Muscle of leg (tissue), 11 donors: ENCODE data around the gene CBFA2T3. TPM values are rescaled to one million over a fixed set of nuclear protein-coding genes. Genes with fewer than 3 reads are reported as not detected.
A peak's percentile ranks its signal among the peaks of the same experiment; 100 is the strongest.

Experiments
- DNase-seq: peaks from one replicate; pipeline ENCODE4 v3.0.0; 2013
- H3K27ac ChIP-seq: one replicate; pipeline ENCODE4 v1.5.1; 2013; ENCODE audit warnings: mild to moderate bottlenecking, low read length, control low read depth
- H3K27me3 ChIP-seq: one replicate; pipeline ENCODE4 v1.6.1; 2013; ENCODE audit warnings: low read length; ENCODE audit not compliant: control insufficient read depth, insufficient read depth
- H3K36me3 ChIP-seq: one replicate; pipeline ENCODE4 v1.6.1; 2013; ENCODE audit warnings: low read length; ENCODE audit not compliant: control insufficient read depth, insufficient read depth
- H3K4me1 ChIP-seq: one replicate; pipeline ENCODE4 v1.6.1; 2013; ENCODE audit warnings: low read length; ENCODE audit not compliant: control insufficient read depth, insufficient read depth
- H3K4me3 ChIP-seq: one replicate; pipeline ENCODE4 v1.5.1; 2013; ENCODE audit warnings: low read length, control low read depth
- H3K9me3 ChIP-seq: replicated peaks from 2 replicates; pipeline ENCODE4 v1.6.1; 2013; ENCODE audit warnings: low read depth, low read length; ENCODE audit not compliant: control insufficient read depth
- WGBS: methylation state at CpG from one replicate; pipeline ENCODE4 v1.1.5; 2013; ENCODE audit warnings: missing lambda C conversion rate; ENCODE audit not compliant: insufficient coverage; 5-methylcytosine and 5-hydroxymethylcytosine counted together
- polyA plus RNA-seq, 8 donors: library from polyadenylated mRNA; unstranded; fragments of 120-200 nt; gene quantifications; one replicate each; pipeline versions ENCODE4 v1.2.1 to v1.2.3, GENCODE V29; 2013; ENCODE audit warnings: inconsistent platforms in 1 of 8, low replicate concordance in 1 of 8; ENCODE audit not compliant: insufficient read length in 8 of 8, insufficient read depth in 1 of 8
- total RNA-seq: library from RNA; stranded (reverse); fragments of 120-200 nt; gene quantifications from one replicate; pipeline ENCODE4 v1.2.4, GENCODE V29; 2013

Gene CBFA2T3
- total and polyA plus RNA-seq, 9 donors, result 3.8 to 23.0 (median 17.8) TPM

GRCh38 chr16:88906020-88906419, 71.0 kb downstream of the CBFA2T3 start:
- WGBS, result 78% methylated on average over 16 of the region's 16 CpGs
- Histone ChIP-seq H3K4me3 (no peak overlapping the region), H3K36me3 (peaks cover 7% of the 10 kb centered on the region), H3K4me1 (peaks cover 64% of the 10 kb centered on the region), H3K27ac (no peak overlapping the region), H3K9me3 (no peaks in the 10 kb centered on the region), H3K27me3 (no peaks in the 10 kb centered on the region)
- no peak for DNase-seq

GRCh38 chr16:88905563-88905962, 71.4 kb downstream of the CBFA2T3 start:
- no peak overlapping the region for H3K4me3 ChIP-seq
- H3K27ac ChIP-seq, result no peak overlapping the region
- H3K27me3 ChIP-seq, result no peaks in the 10 kb centered on the region
- H3K4me1 ChIP-seq, result peaks cover 63% of the 10 kb centered on the region
- DNase-seq, result no peak
- no peaks in the 10 kb centered on the region for H3K9me3 ChIP-seq
- 32% methylated on average over 3 of the region's 13 CpGs for WGBS
- peaks cover 11% of the 10 kb centered on the region for H3K36me3 ChIP-seq

- no peak for DNase-seq
- H3K36me3 ChIP-seq, result peaks cover 11% of the 10 kb centered on the region
- no peak overlapping the region for H3K4me3 ChIP-seq
- 63% methylated on average over 8 of the region's 21 CpGs for WGBS
- peaks cover 61% of the 10 kb centered on the region for H3K4me1 ChIP-seq
- H3K27ac ChIP-seq, result no peak overlapping the region
- no peaks in the 10 kb centered on the region for H3K27me3 ChIP-seq
- H3K9me3 ChIP-seq, result no peaks in the 10 kb centered on the region
Observed at GRCh38 chr16:88904676-88905365, 72.2 kb downstream of the CBFA2T3 start.

- H3K4me3 ChIP-seq, result no peak overlapping the region
- no peaks in the 10 kb centered on the region for H3K27me3 ChIP-seq
Observed at GRCh38 chr16:88903267-88903666, 73.7 kb downstream of the CBFA2T3 start.

GRCh38 chr16:88902744-88903143, 74.3 kb downstream of the CBFA2T3 start:
- Histone ChIP-seq H3K27ac (no peak overlapping the region), H3K27me3 (no peaks in the 10 kb centered on the region), H3K9me3 (no peaks in the 10 kb centered on the region), H3K4me1 (peaks cover 59% of the 10 kb centered on the region), H3K36me3 (peaks cover 15% of the 10 kb centered on the region), H3K4me3 (no peak overlapping the region)
- WGBS, result 84% methylated on average over 12 of the region's 16 CpGs
- DNase-seq, result no peak

More at GRCh38 chr16:88903267-88903666, 73.7 kb downstream of the CBFA2T3 start:
- 50% methylated on average over 2 of the region's 14 CpGs for WGBS
- Histone ChIP-seq H3K9me3 (no peaks in the 10 kb centered on the region), H3K4me1 (peaks cover 54% of the 10 kb centered on the region), H3K27ac (no peak overlapping the region), H3K36me3 (peaks cover 13% of the 10 kb centered on the region)
- peak; percentile 75 for DNase-seq

GRCh38 chr16:88901718-88902337, 75.2 kb downstream of the CBFA2T3 start:
- Histone ChIP-seq H3K27ac (no peak overlapping the region), H3K27me3 (no peaks in the 10 kb centered on the region), H3K36me3 (peaks cover 23% of the 10 kb centered on the region), H3K9me3 (no peaks in the 10 kb centered on the region), H3K4me1 (peaks cover 68% of the 10 kb centered on the region), H3K4me3 (no peak overlapping the region)
- 68% methylated on average over 26 of the region's 26 CpGs for WGBS
- DNase-seq, result no peak

GRCh38 chr16:88900662-88901052, 76.3 kb downstream of the CBFA2T3 start:
- DNase-seq, result no peak
- Histone ChIP-seq H3K4me1 (peaks cover 79% of the 10 kb centered on the region), H3K4me3 (no peak overlapping the region), H3K27ac (no peak overlapping the region), H3K36me3 (peaks cover 32% of the 10 kb centered on the region), H3K27me3 (no peaks in the 10 kb centered on the region), H3K9me3 (no peaks in the 10 kb centered on the region)
- 78% methylated on average over 11 of the region's 12 CpGs for WGBS

- Histone ChIP-seq H3K36me3 (peaks cover 34% of the 10 kb centered on the region), H3K27ac (no peak overlapping the region), H3K9me3 (no peaks in the 10 kb centered on the region), H3K4me3 (no peak overlapping the region), H3K27me3 (no peaks in the 10 kb centered on the region), H3K4me1 (peaks cover 81% of the 10 kb centered on the region)
- DNase-seq, result no peak
- WGBS, result 73% methylated on average over 37 of the region's 41 CpGs
Observed at GRCh38 chr16:88899901-88900661, 76.9 kb downstream of the CBFA2T3 start.

- Histone ChIP-seq H3K27me3 (no peaks in the 10 kb centered on the region), H3K9me3 (no peaks in the 10 kb centered on the region), H3K27ac (peak overlapping the region; percentile 7), H3K4me1 (peaks cover 77% of the 10 kb centered on the region), H3K36me3 (peaks cover 34% of the 10 kb centered on the region), H3K4me3 (no peak overlapping the region)
- 90% methylated on average over 24 of the region's 34 CpGs for WGBS
- DNase-seq, result no peak
Observed at GRCh38 chr16:88897696-88898425, 79.1 kb downstream of the CBFA2T3 start.
